K562 (cell line): ENCODE measurements around the gene POC5. TPM values are rescaled to one million over a fixed set of nuclear protein-coding genes. Genes with fewer than 3 reads are reported as not detected.

Source experiments
- AFF1 ChIP-seq, 2 experiments: fragments of 450-650 bp; IDR thresholded peaks; 2 replicates each; pipeline ENCODE4 v1.6.1; 2018; ENCODE audit warnings: mild to moderate bottlenecking in 2 of 2, low read depth in 1 of 2; ENCODE audit not compliant: partially characterized antibody in 2 of 2
- ASH1L ChIP-seq: fragments of 450-650 bp; IDR thresholded peaks from 2 replicates; pipeline ENCODE4 v1.6.1; 2018; ENCODE audit warnings: borderline replicate concordance, mild to moderate bottlenecking, low read depth; ENCODE audit not compliant: partially characterized antibody
- ETV1 ChIP-seq: fragments of 450-650 bp; conservative IDR thresholded peaks from 2 replicates; pipeline ENCODE4 v1.6.1; 2016; ENCODE audit warnings: missing genetic modification characterization, control low read depth, low read depth, missing compliant biosample characterization
- FOXK2 ChIP-seq, 2 experiments: fragments of 450-650 bp; IDR thresholded peaks in 1 of 2; conservative IDR thresholded peaks in 1 of 2; 2 replicates each; pipeline ENCODE4 v1.6.1; 2016; ENCODE audit warnings: low read depth in 2 of 2, mild to moderate bottlenecking in 1 of 2
- GTF2A2 ChIP-seq: IDR thresholded peaks from 2 replicates; pipeline ENCODE4 v1.6.1; 2016; ENCODE audit warnings: mild to moderate bottlenecking, missing genetic modification characterization, missing compliant biosample characterization
- MLLT1 ChIP-seq, 2 experiments: fragments of 450-650 bp; IDR thresholded peaks; 2 replicates each; pipeline ENCODE4 v1.6.1; 2016
- NBN ChIP-seq: fragments of 450-650 bp; IDR thresholded peaks from 2 replicates; pipeline ENCODE4 v1.6.1; 2016; ENCODE audit warnings: low read depth, mild to moderate bottlenecking
- NFIC ChIP-seq: fragments of 450-650 bp; IDR thresholded peaks from 2 replicates; pipeline ENCODE4 v1.6.1; 2017; ENCODE audit warnings: mild to moderate bottlenecking, inconsistent platforms
- SIRT6 ChIP-seq: IDR thresholded peaks from one replicate; pipeline ENCODE4 v1.6.1; 2012; ENCODE audit warnings: low read depth, mild to moderate bottlenecking, control low read depth, inconsistent platforms, low read length, moderate library complexity
- SLC30A9 ChIP-seq: fragments of 250-450 bp; sonication (Bioruptor Pico); IDR thresholded peaks from 2 replicates; pipeline ENCODE4 v1.8.0; 2022; ENCODE audit warnings: mild to moderate bottlenecking, moderate library complexity
- TAF1 ChIP-seq: IDR thresholded peaks from 2 replicates; pipeline ENCODE4 v1.6.1; 2011; ENCODE audit warnings: mild to moderate bottlenecking, low read length, moderate library complexity; ENCODE audit not compliant: insufficient read depth, control insufficient read depth, severe bottlenecking; ENCODE audit errors: extremely low read depth
- TRIM28 ChIP-seq: fragments of 450-650 bp; IDR thresholded peaks from 2 replicates; pipeline ENCODE4 v1.6.1; 2017
- YY1 ChIP-seq, 3 experiments: IDR thresholded peaks; 2 replicates each; pipeline ENCODE4 v1.6.1; 2011; ENCODE audit warnings: low read length in 2 of 3, mild to moderate bottlenecking in 2 of 3, moderate library complexity in 2 of 3, borderline replicate concordance in 1 of 3, control low read depth in 1 of 3, low read depth in 1 of 3; ENCODE audit not compliant: insufficient read depth in 3 of 3, insufficient replicate concordance in 2 of 3, control insufficient read depth in 1 of 3, insufficient read length in 1 of 3; ENCODE audit errors: extremely low read depth in 1 of 3
- ZNF165 ChIP-seq: fragments of 250-450 bp; sonication (Bioruptor Pico); IDR thresholded peaks from 2 replicates; pipeline ENCODE4 v1.4.0; 2020; ENCODE audit warnings: borderline replicate concordance
- ZNF347 ChIP-seq: fragments of 450-650 bp; formaldehyde crosslinking; IDR thresholded peaks from 2 replicates; pipeline ENCODE4 v1.4.0; 2020; ENCODE audit warnings: low read depth, mild to moderate bottlenecking, moderate library complexity
- ZNF398 ChIP-seq: fragments of 250-450 bp; sonication (Bioruptor Pico); IDR thresholded peaks from 2 replicates; pipeline ENCODE4 v1.8.0; 2021; ENCODE audit warnings: moderate library complexity, mild to moderate bottlenecking, inconsistent platforms
- polyA plus RNA-seq, 8 experiments: library from polyadenylated mRNA; depleted of rRNA in 4 of 8; stranded (reverse) in 5 of 8; unstranded in 3 of 8; fragments of >200 nt; fragmentation: Nextera tagmentation in 2 of 8; fragmentation: Illumina TruSeq in 1 of 8; extraction: Ambion mirVana in 2 of 8; extraction: Trizol in 1 of 8; gene quantifications; 2 replicates each; pipeline versions ENCODE4 v1.2.1 to v1.2.3, GENCODE V29; 2011 to 2014; ENCODE audit warnings: inconsistent platforms in 1 of 8, missing spikeins in 1 of 8
- total RNA-seq, 7 experiments: library from RNA; depleted of rRNA in 6 of 7; stranded (reverse); fragments of >200 nt in 6 of 7; fragmentation: Illumina TruSeq in 2 of 7; extraction: Trizol in 2 of 7; gene quantifications; 2 replicates each; pipeline versions ENCODE4 v1.2.1 to v1.2.3, GENCODE V29; 2011 to 2021; ENCODE audit warnings: low replicate concordance in 1 of 7

The POC5 gene
- total and polyA plus RNA-seq, 9 of the 15 experiments (the other 6 are each of a cell fraction or from before 2014, with no cell fraction given), result 14.5 to 38.2 (median 27.0) TPM

GRCh38 chr5:75717082-75717922 is at the start of gene POC5 (continued):
- TF ChIP-seq ZNF398 (CRISPR knock-in tag) (no peak), YY1 (IDR thresholded peaks at IDR 0.05; ENCODE audit: borderline replicate concordance in 1 of 3, control insufficient read depth in 1 of 3, extremely low read depth in 1 of 3, insufficient read depth in 3 of 3, insufficient read length in 1 of 3, insufficient replicate concordance in 2 of 3, low read depth in 1 of 3, low read length in 2 of 3) (peak in 1 of 3 experiments; percentile 18), ZNF165 (CRISPR knock-in tag) (no peak), ASH1L (peak; percentile 94), NFIC (peak; percentile 87), NBN (peak; percentile 66), ETV1 (tag) (peak; percentile 89), ZNF347 (CRISPR knock-in tag) (no peak), GTF2A2 (tag) (no peak), TAF1 (peak; percentile 85), FOXK2 (conservative IDR thresholded peaks at IDR 0.05 in 1 of 2, IDR thresholded peaks at IDR 0.05 in 1 of 2; ENCODE audit: low read depth in 2 of 2) (peak; percentile 86 to 87), AFF1 (IDR thresholded peaks at IDR 0.05; ENCODE audit: low read depth in 1 of 2, partially characterized antibody in 2 of 2) (peak in 1 of 2 experiments; percentile 68), SLC30A9 (CRISPR knock-in tag) (no peak), MLLT1 (IDR thresholded peaks at IDR 0.05) (peak; percentile 21 to 84; a peak in 2 of 4 replicates), SIRT6 (no peak), TRIM28 (peak; percentile 59; the same call in 1 of the 2 replicates)
